Activated naive CD4-positive, alpha-beta T cell treated with anti-CD3 and anti-CD28 coated beads, Interleukin-2, amount 50 U/mL, for 24 hours (primary cell): ENCODE measurements around the gene HS3ST6.
"Not testable (repeated sequence)": the region's sequence is repeated elsewhere in the genome, so short reads cannot be mapped to it uniquely, and the experiment has no call there.

Experiments
- H3K27ac Mint-ChIP-seq: one replicate; pipeline ENCODE4 v1.8.0; 2021; ENCODE audit warnings: mild to moderate bottlenecking, mixed read lengths
- H3K27me3 Mint-ChIP-seq: one replicate; pipeline ENCODE4 v1.8.0; 2021; ENCODE audit warnings: mixed read lengths
- H3K36me3 Mint-ChIP-seq: one replicate; pipeline ENCODE4 v1.8.0; 2021; ENCODE audit warnings: mixed read lengths
- H3K4me1 Mint-ChIP-seq: one replicate; pipeline ENCODE4 v1.8.0; 2021; ENCODE audit warnings: mixed read lengths
- H3K4me3 Mint-ChIP-seq: one replicate; pipeline ENCODE4 v1.8.0; 2021; ENCODE audit warnings: mild to moderate bottlenecking, mixed read lengths
- H3K9me3 Mint-ChIP-seq: one replicate; pipeline ENCODE4 v1.8.0; 2021; ENCODE audit warnings: mixed read lengths

The HS3ST6 gene

GRCh38 chr16:1887711-1888354 lies 30.4 kb downstream of the HS3ST6 start:
- no peaks in the 10 kb centered on the region for H3K9me3 Mint-ChIP-seq
- no peaks in the 10 kb centered on the region for H3K36me3 Mint-ChIP-seq
- H3K4me3 Mint-ChIP-seq: no peak overlapping the region
- H3K27me3 Mint-ChIP-seq: peaks cover 3% of the 10 kb centered on the region
- H3K4me1 Mint-ChIP-seq: no peaks in the 10 kb centered on the region
- no peak overlapping the region for H3K27ac Mint-ChIP-seq

GRCh38 chr16:1884889-1885288 lies 33.3 kb downstream of the HS3ST6 start:
- Mint-ChIP-seq H3K4me1 (no peaks in the 10 kb centered on the region), H3K27ac (no peak overlapping the region), H3K27me3 (no peaks in the 10 kb centered on the region)

GRCh38 chr16:1884155-1884760 lies 34.0 kb downstream of the HS3ST6 start:
- H3K36me3 Mint-ChIP-seq: no peaks in the 10 kb centered on the region
- no peaks in the 10 kb centered on the region for H3K27me3 Mint-ChIP-seq
- no peak overlapping the region for H3K4me3 Mint-ChIP-seq
- H3K27ac Mint-ChIP-seq: no peak overlapping the region
- no peaks in the 10 kb centered on the region for H3K4me1 Mint-ChIP-seq
- H3K9me3 Mint-ChIP-seq: no peaks in the 10 kb centered on the region

More at GRCh38 chr16:1884889-1885288, 33.3 kb downstream of the HS3ST6 start:
- Mint-ChIP-seq H3K4me3 (no peak overlapping the region), H3K9me3 (no peaks in the 10 kb centered on the region), H3K36me3 (no peaks in the 10 kb centered on the region)

GRCh38 chr16:1881172-1881571 lies 37.0 kb downstream of the HS3ST6 start:
- H3K27me3 Mint-ChIP-seq, H3K4me1 Mint-ChIP-seq, H3K9me3 Mint-ChIP-seq, H3K36me3 Mint-ChIP-seq, H3K27ac Mint-ChIP-seq, H3K4me3 Mint-ChIP-seq: not testable (repeated sequence)

GRCh38 chr16:1879477-1879876 lies 38.7 kb downstream of the HS3ST6 start:
- Mint-ChIP-seq H3K27ac (no peak overlapping the region), H3K4me1 (no peaks in the 10 kb centered on the region), H3K4me3 (no peak overlapping the region), H3K9me3 (no peaks in the 10 kb centered on the region), H3K36me3 (no peaks in the 10 kb centered on the region), H3K27me3 (peaks cover 11% of the 10 kb centered on the region)

- Mint-ChIP-seq H3K9me3 (no peaks in the 10 kb centered on the region), H3K27me3 (peaks cover 12% of the 10 kb centered on the region), H3K27ac (no peak overlapping the region)
Measured at GRCh38 chr16:1878256-1878655, 40.0 kb downstream of the HS3ST6 start.

GRCh38 chr16:1877804-1878203 lies 40.4 kb downstream of the HS3ST6 start:
- Mint-ChIP-seq H3K9me3 (no peaks in the 10 kb centered on the region), H3K4me1 (no peaks in the 10 kb centered on the region), H3K27me3 (peaks cover 12% of the 10 kb centered on the region), H3K4me3 (no peak overlapping the region), H3K36me3 (no peaks in the 10 kb centered on the region), H3K27ac (no peak overlapping the region)

More at GRCh38 chr16:1878256-1878655, 40.0 kb downstream of the HS3ST6 start:
- no peak overlapping the region for H3K4me3 Mint-ChIP-seq
- H3K36me3 Mint-ChIP-seq: no peaks in the 10 kb centered on the region
- no peaks in the 10 kb centered on the region for H3K4me1 Mint-ChIP-seq

GRCh38 chr16:1877089-1877488 lies 41.1 kb downstream of the HS3ST6 start:
- H3K27ac Mint-ChIP-seq: no peak overlapping the region
- H3K4me3 Mint-ChIP-seq: no peak overlapping the region
- H3K36me3 Mint-ChIP-seq: peaks cover 2% of the 10 kb centered on the region
- H3K4me1 Mint-ChIP-seq: peaks cover 4% of the 10 kb centered on the region
- H3K27me3 Mint-ChIP-seq: peaks cover 16% of the 10 kb centered on the region
- no peaks in the 10 kb centered on the region for H3K9me3 Mint-ChIP-seq

GRCh38 chr16:1876468-1876867 lies 41.7 kb downstream of the HS3ST6 start:
- H3K27me3 Mint-ChIP-seq: peaks cover 16% of the 10 kb centered on the region

GRCh38 chr16:1876066-1876465 lies 42.1 kb downstream of the HS3ST6 start:
- not testable (repeated sequence) for H3K4me3 Mint-ChIP-seq, H3K27ac Mint-ChIP-seq, H3K4me1 Mint-ChIP-seq, H3K9me3 Mint-ChIP-seq, H3K36me3 Mint-ChIP-seq
- peaks cover 16% of the 10 kb centered on the region for H3K27me3 Mint-ChIP-seq

More at GRCh38 chr16:1876468-1876867, 41.7 kb downstream of the HS3ST6 start:
- H3K4me1 Mint-ChIP-seq: peaks cover 5% of the 10 kb centered on the region
- peaks cover 2% of the 10 kb centered on the region for H3K36me3 Mint-ChIP-seq
- H3K4me3 Mint-ChIP-seq: no peak overlapping the region
- H3K9me3 Mint-ChIP-seq: no peaks in the 10 kb centered on the region
- no peak overlapping the region for H3K27ac Mint-ChIP-seq

- H3K4me3 Mint-ChIP-seq: no peak overlapping the region
- H3K27ac Mint-ChIP-seq: no peak overlapping the region
- H3K27me3 Mint-ChIP-seq: peaks cover 16% of the 10 kb centered on the region
- H3K9me3 Mint-ChIP-seq: no peaks in the 10 kb centered on the region
- H3K36me3 Mint-ChIP-seq: peaks cover 2% of the 10 kb centered on the region
- peaks cover 5% of the 10 kb centered on the region for H3K4me1 Mint-ChIP-seq
Measured at GRCh38 chr16:1874854-1875253, 43.4 kb downstream of the HS3ST6 start.

GRCh38 chr16:1871974-1872635 lies 46.1 kb downstream of the HS3ST6 start, which contains the start of gene MEIOB:
TSS of gene MEIOB (minus strand) at chr16:1872164. CDS start at chr16:1868175, 3,989 bp downstream.
- Mint-ChIP-seq H3K27me3 (peaks cover 12% of the 10 kb centered on the region), H3K36me3 (peaks cover 2% of the 10 kb centered on the region), H3K4me3 (peak within 1 kb of the TSS; percentile 69), H3K4me1 (peaks cover 5% of the 10 kb centered on the region), H3K27ac (no peak within 1 kb of the TSS), H3K9me3 (no peaks in the 10 kb centered on the region)

- Mint-ChIP-seq H3K27ac (no peak overlapping the region), H3K27me3 (peaks cover 10% of the 10 kb centered on the region), H3K9me3 (no peaks in the 10 kb centered on the region), H3K36me3 (peaks cover 2% of the 10 kb centered on the region), H3K4me3 (no peak overlapping the region), H3K4me1 (peaks cover 5% of the 10 kb centered on the region)
Measured at GRCh38 chr16:1870365-1871082, 47.7 kb downstream of the HS3ST6 start.

GRCh38 chr16:1865902-1866690 lies 52.1 kb downstream of the HS3ST6 start:
- Mint-ChIP-seq H3K9me3 (no peaks in the 10 kb centered on the region), H3K36me3 (no peaks in the 10 kb centered on the region), H3K4me1 (no peaks in the 10 kb centered on the region), H3K27ac (no peak overlapping the region), H3K27me3 (no peaks in the 10 kb centered on the region), H3K4me3 (no peak overlapping the region)
